HepG2 (cell line): Measurements from ENCODE around the gene COPS4. TPM values are rescaled to one million over a fixed set of nuclear protein-coding genes. Genes with fewer than 3 reads are reported as not detected.
A peak's percentile ranks its signal among the peaks of the same experiment; 100 is the strongest.

Source experiments
- ARNT2 ChIP-seq: sonication (generic); formaldehyde crosslinking; IDR thresholded peaks from 2 replicates; pipeline ENCODE4 v1.8.0; 2022; ENCODE audit warnings: mild to moderate bottlenecking, low read depth, missing genetic modification reagents, moderate library complexity
- ASH2L ChIP-seq: fragments of 300-600, 200-600 bp; sonication (generic); IDR thresholded peaks from 2 replicates; pipeline ENCODE4 v1.7.0; 2017; ENCODE audit warnings: low read depth, mild to moderate bottlenecking, moderate library complexity, mixed read lengths, low read length; ENCODE audit not compliant: insufficient read length
- FOXJ3 ChIP-seq: sonication (generic); formaldehyde crosslinking; IDR thresholded peaks from 2 replicates; pipeline ENCODE4 v1.4.0; 2020; ENCODE audit warnings: missing genetic modification reagents, mild to moderate bottlenecking, borderline replicate concordance
- GATAD1 ChIP-seq: IDR thresholded peaks from 2 replicates; pipeline ENCODE4 v1.6.1; 2016; ENCODE audit warnings: missing genetic modification reagents, missing compliant biosample characterization
- ISL2 ChIP-seq: sonication (generic); formaldehyde crosslinking; IDR thresholded peaks from 2 replicates; pipeline ENCODE4 v1.5.0; 2020; ENCODE audit warnings: missing genetic modification reagents
- MAFK ChIP-seq, 2 experiments: IDR thresholded peaks in 1 of 2; conservative IDR thresholded peaks in 1 of 2; 2 replicates each; pipeline ENCODE4 v1.6.1; 2011; ENCODE audit warnings: improper control_type of control experiment in 2 of 2, low read length in 2 of 2
- NFRKB ChIP-seq: fragments of 450-650 bp; IDR thresholded peaks from 2 replicates; pipeline ENCODE4 v1.6.1; 2017
- RARG ChIP-seq: sonication (generic); formaldehyde crosslinking; IDR thresholded peaks from 2 replicates; pipeline ENCODE4 v1.4.0; 2020; ENCODE audit warnings: low read depth, mild to moderate bottlenecking, missing genetic modification reagents
- RFX5 ChIP-seq: IDR thresholded peaks from 2 replicates; pipeline ENCODE4 v1.6.1; 2011; ENCODE audit warnings: low read depth, low read length, improper control_type of control experiment
- SIN3A ChIP-seq: IDR thresholded peaks from 2 replicates; pipeline ENCODE4 v1.6.1; 2011; ENCODE audit warnings: low read depth, mild to moderate bottlenecking, control low read depth, low read length, borderline replicate concordance
- ZBTB21 ChIP-seq: sonication (generic); formaldehyde crosslinking; IDR thresholded peaks from 2 replicates; pipeline ENCODE4 v1.4.0; 2020; ENCODE audit warnings: missing genetic modification reagents
- ZC3H4 ChIP-seq: sonication (generic); formaldehyde crosslinking; IDR thresholded peaks from 2 replicates; pipeline ENCODE4 v1.4.0; 2020; ENCODE audit warnings: missing genetic modification reagents, borderline replicate concordance
- ZNF354B ChIP-seq: sonication (generic); formaldehyde crosslinking; IDR thresholded peaks from 2 replicates; pipeline ENCODE4 v1.8.0; 2022; ENCODE audit warnings: mild to moderate bottlenecking, missing genetic modification reagents
- ZNF564 ChIP-seq: sonication (generic); formaldehyde crosslinking; IDR thresholded peaks from 2 replicates; pipeline ENCODE4 v1.8.1; 2023; ENCODE audit warnings: mild to moderate bottlenecking, missing genetic modification reagents
- ZNF572 ChIP-seq: sonication (generic); formaldehyde crosslinking; IDR thresholded peaks from 2 replicates; pipeline ENCODE4 v1.5.1; 2020; ENCODE audit warnings: mild to moderate bottlenecking, missing genetic modification reagents
- ZNF674 ChIP-seq: sonication (generic); formaldehyde crosslinking; IDR thresholded peaks from 2 replicates; pipeline ENCODE4 v1.5.0; 2020; ENCODE audit warnings: low read depth, mild to moderate bottlenecking, missing genetic modification reagents
- ZSCAN25 ChIP-seq: sonication (generic); formaldehyde crosslinking; IDR thresholded peaks from 2 replicates; pipeline ENCODE4 v1.8.0; 2022; ENCODE audit warnings: mild to moderate bottlenecking, missing genetic modification reagents
- polyA plus RNA-seq, 8 experiments: library from polyadenylated mRNA; depleted of rRNA in 3 of 8; stranded (reverse) in 7 of 8; unstranded in 1 of 8; fragments of >200 nt; fragmentation: Illumina TruSeq in 4 of 8; extraction: Trizol in 4 of 8; gene quantifications; 2 replicates each; pipeline versions ENCODE4 v1.2.1 to v1.2.3, GENCODE V29; 2011 to 2016; ENCODE audit warnings: low read depth in 4 of 8, missing spikeins in 1 of 8, mixed read lengths in 1 of 8; ENCODE audit not compliant: insufficient read depth in 1 of 8
- total RNA-seq, 5 experiments: library from RNA; depleted of rRNA; stranded (reverse); fragments of >200 nt; fragmentation: Illumina TruSeq; extraction: Trizol; gene quantifications; 2 replicates each; pipeline ENCODE4 v1.2.3, GENCODE V29; 2016; ENCODE audit warnings: low read depth in 1 of 5
- TF ChIP-seq, protein P1 (sequence below): IDR thresholded peaks from 2 replicates; pipeline ENCODE4 v1.6.1; 2016; ENCODE audit warnings: missing genetic modification reagents, missing compliant biosample characterization
- TF ChIP-seq, protein P2 (sequence below): sonication (generic); formaldehyde crosslinking; IDR thresholded peaks from 2 replicates; pipeline ENCODE4 v1.4.0; 2020; ENCODE audit warnings: missing genetic modification reagents
- TF ChIP-seq, protein P3 (sequence below): sonication (generic); formaldehyde crosslinking; IDR thresholded peaks from 2 replicates; pipeline ENCODE4 v1.4.0; 2020; ENCODE audit warnings: mild to moderate bottlenecking, missing genetic modification reagents
- TF ChIP-seq, protein P4 (sequence below): sonication (generic); formaldehyde crosslinking; IDR thresholded peaks from 2 replicates; pipeline ENCODE4 v1.5.0; 2020; ENCODE audit warnings: mild to moderate bottlenecking, low read depth, missing genetic modification reagents, borderline replicate concordance
- TF ChIP-seq, protein P5 (sequence below): sonication (generic); formaldehyde crosslinking; IDR thresholded peaks from 2 replicates; pipeline ENCODE4 v1.5.1; 2020; ENCODE audit warnings: missing genetic modification reagents, mild to moderate bottlenecking, borderline replicate concordance
- TF ChIP-seq, protein P6 (sequence below): sonication (generic); formaldehyde crosslinking; conservative IDR thresholded peaks from 2 replicates; pipeline ENCODE4 v1.8.1; 2023; ENCODE audit warnings: missing genetic modification reagents

The COPS4 gene
- total and polyA plus RNA-seq, 2 of the 13 experiments (the other 11 are each of a cell fraction or from before 2014, with no cell fraction given) = 28.8 to 52.5 TPM

DNA sequence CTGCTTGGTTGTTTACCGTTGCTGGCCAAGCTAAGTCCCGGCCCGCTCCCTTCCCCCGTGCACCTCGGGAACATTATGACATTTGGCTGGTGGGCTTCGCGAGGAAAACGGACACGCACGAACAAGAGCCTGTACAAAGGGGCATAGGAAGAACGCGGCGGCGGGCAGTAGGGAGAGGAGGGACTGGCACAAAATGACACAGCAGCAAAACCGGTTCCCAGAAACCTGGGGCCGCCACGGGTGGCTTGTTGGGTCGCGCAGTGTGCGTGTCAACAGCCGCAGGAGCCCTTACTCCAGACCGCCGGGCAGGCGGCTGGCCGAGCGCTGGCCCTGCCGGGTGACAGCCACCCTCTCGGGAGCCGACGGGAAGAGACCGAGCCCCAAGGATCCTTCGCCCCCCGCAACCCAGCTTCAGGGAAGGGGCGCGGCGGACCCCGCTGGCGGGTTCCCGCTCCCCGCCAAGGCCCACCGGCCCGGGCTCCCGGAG is 22.7 kb upstream of the COPS4 start (continued):
- TF ChIP-seq ZNF564 (no peak), ZBTB21 (CRISPR knock-in tag) (no peak), GATAD1 (no peak), MAFK (conservative IDR thresholded peaks at IDR 0.05 in 1 of 2, IDR thresholded peaks at IDR 0.05 in 1 of 2; ENCODE audit: low read length in 2 of 2) (no peak), SIN3A (0 out of 2 replicates have a peak, but pooled peaks have one; percentile 22), RARG (no peak), RFX5 (no peak), FOXJ3 (CRISPR knock-in tag) (no peak), ZC3H4 (CRISPR knock-in tag) (no peak), ASH2L (no peak), ZNF572 (no peak), ISL2 (no peak; the same call in 1 of the 2 replicates), ARNT2 (CRISPR knock-in tag) (no peak), ZSCAN25 (CRISPR knock-in tag) (no peak), ZNF674 (no peak), NFRKB (no peak), ZNF354B (CRISPR knock-in tag) (no peak)
- TF ChIP-seq, protein P1, sequence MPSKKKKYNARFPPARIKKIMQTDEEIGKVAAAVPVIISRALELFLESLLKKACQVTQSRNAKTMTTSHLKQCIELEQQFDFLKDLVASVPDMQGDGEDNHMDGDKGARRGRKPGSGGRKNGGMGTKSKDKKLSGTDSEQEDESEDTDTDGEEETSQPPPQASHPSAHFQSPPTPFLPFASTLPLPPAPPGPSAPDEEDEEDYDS (CRISPR knock-in tag) = no peak
- TF ChIP-seq, protein P2, sequence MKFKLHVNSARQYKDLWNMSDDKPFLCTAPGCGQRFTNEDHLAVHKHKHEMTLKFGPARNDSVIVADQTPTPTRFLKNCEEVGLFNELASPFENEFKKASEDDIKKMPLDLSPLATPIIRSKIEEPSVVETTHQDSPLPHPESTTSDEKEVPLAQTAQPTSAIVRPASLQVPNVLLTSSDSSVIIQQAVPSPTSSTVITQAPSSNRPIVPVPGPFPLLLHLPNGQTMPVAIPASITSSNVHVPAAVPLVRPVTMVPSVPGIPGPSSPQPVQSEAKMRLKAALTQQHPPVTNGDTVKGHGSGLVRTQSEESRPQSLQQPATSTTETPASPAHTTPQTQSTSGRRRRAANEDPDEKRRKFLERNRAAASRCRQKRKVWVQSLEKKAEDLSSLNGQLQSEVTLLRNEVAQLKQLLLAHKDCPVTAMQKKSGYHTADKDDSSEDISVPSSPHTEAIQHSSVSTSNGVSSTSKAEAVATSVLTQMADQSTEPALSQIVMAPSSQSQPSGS (CRISPR knock-in tag) = no peak
- TF ChIP-seq, protein P3, sequence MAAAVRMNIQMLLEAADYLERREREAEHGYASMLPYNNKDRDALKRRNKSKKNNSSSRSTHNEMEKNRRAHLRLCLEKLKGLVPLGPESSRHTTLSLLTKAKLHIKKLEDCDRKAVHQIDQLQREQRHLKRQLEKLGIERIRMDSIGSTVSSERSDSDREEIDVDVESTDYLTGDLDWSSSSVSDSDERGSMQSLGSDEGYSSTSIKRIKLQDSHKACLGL (CRISPR knock-in tag) = peak; percentile 51; the same call in 1 of the 2 replicates
- TF ChIP-seq, protein P4, sequence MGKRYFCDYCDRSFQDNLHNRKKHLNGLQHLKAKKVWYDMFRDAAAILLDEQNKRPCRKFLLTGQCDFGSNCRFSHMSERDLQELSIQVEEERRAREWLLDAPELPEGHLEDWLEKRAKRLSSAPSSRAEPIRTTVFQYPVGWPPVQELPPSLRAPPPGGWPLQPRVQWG (CRISPR knock-in tag) = no peak
- TF ChIP-seq, protein P5, sequence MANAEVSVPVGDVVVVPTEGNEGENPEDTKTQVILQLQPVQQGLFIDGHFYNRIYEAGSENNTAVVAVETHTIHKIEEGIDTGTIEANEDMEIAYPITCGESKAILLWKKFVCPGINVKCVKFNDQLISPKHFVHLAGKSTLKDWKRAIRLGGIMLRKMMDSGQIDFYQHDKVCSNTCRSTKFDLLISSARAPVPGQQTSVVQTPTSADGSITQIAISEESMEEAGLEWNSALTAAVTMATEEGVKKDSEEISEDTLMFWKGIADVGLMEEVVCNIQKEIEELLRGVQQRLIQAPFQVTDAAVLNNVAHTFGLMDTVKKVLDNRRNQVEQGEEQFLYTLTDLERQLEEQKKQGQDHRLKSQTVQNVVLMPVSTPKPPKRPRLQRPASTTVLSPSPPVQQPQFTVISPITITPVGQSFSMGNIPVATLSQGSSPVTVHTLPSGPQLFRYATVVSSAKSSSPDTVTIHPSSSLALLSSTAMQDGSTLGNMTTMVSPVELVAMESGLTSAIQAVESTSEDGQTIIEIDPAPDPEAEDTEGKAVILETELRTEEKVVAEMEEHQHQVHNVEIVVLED (CRISPR knock-in tag) = no peak
- TF ChIP-seq, protein P6, sequence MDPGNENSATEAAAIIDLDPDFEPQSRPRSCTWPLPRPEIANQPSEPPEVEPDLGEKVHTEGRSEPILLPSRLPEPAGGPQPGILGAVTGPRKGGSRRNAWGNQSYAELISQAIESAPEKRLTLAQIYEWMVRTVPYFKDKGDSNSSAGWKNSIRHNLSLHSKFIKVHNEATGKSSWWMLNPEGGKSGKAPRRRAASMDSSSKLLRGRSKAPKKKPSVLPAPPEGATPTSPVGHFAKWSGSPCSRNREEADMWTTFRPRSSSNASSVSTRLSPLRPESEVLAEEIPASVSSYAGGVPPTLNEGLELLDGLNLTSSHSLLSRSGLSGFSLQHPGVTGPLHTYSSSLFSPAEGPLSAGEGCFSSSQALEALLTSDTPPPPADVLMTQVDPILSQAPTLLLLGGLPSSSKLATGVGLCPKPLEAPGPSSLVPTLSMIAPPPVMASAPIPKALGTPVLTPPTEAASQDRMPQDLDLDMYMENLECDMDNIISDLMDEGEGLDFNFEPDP = no peak
